ENCODE measurements around the gene PLPPR2.

DNA sequence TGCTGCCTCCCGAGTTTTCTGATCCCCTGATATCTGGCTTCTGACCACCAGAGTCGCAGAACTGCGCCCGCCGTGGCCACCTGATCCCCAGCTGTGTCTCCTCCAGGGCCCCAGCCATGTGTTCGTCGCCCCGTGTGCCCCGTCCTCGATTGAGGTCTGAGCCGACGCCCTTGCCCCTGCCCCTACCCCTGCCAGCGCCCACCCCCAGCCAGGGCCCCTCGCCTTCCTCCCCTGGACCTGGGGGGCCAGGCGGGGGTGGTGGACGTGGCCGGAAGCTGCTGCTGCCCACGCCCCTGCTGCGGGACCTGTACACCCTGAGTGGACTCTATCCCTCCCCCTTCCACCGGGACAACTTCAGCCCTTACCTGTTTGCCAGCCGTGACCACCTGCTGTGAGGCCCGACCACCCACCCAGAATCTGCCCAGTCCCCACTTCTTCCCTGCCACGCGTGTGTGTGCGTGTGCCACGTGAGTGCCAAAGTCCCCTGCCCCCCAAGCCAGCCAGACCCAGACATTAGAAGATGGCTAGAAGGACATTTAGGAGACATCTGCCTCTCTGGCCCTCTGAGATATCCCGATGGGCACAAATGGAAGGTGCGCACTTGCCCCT, 9.2 kb downstream of the PLPPR2 start:
- TF ChIP-seq, protein P1, sequence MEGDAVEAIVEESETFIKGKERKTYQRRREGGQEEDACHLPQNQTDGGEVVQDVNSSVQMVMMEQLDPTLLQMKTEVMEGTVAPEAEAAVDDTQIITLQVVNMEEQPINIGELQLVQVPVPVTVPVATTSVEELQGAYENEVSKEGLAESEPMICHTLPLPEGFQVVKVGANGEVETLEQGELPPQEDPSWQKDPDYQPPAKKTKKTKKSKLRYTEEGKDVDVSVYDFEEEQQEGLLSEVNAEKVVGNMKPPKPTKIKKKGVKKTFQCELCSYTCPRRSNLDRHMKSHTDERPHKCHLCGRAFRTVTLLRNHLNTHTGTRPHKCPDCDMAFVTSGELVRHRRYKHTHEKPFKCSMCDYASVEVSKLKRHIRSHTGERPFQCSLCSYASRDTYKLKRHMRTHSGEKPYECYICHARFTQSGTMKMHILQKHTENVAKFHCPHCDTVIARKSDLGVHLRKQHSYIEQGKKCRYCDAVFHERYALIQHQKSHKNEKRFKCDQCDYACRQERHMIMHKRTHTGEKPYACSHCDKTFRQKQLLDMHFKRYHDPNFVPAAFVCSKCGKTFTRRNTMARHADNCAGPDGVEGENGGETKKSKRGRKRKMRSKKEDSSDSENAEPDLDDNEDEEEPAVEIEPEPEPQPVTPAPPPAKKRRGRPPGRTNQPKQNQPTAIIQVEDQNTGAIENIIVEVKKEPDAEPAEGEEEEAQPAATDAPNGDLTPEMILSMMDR (conservative IDR thresholded peaks at IDR 0.05), result no peak
- TF ChIP-seq EZH2 (IDR thresholded peaks at IDR 0.05; ENCODE audit: low read depth), result no peak

Measured in PC-9 (cell line).